Stromal cell of bone marrow (primary cell): ENCODE measurements around the gene SPNS2.
A peak's percentile ranks its signal among the peaks of the same experiment; 100 is the strongest.

Experiments
- DNase-seq: peaks from one replicate; pipeline ENCODE4 v3.0.0-alpha.2; 2012; ENCODE audit warnings: low read depth

The SPNS2 gene

DNA sequence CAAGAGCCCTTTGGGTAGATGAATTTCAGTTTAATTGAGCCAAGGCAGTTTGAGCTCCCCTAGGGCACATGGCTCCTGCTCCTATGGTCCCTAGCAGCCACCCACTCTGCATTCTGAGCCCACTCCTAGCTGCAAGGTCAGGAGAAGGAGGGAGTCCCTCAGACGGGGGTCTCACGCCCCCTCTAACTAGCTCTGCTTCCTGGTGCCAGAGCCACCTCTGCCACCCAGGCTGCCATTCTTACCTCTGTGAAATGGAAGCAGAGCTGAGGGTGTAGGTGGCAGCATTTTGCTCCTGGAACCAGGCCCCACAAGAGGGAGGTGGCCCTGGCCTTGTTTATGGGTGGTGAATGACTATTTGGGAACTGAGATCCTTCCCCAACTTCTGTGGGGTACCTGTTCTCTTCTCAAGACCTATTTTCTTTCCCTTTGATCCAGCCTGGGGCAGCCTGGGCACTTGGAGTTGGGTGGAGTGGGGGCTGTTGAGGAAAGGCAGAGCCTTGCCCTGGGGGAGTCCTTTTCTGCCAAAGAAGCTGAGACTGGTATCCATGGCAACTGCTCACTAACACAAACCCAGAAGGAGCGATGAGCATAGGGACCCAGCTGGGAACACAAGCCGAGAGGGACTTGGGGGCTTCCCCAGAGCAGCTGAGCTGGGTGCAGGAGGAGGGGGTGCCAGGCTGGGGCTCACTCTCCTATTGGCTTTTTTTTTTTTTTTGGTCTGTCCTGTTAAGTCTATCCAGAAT, 4.8 kb downstream of the SPNS2 start:
- DNase-seq: no peak

DNA sequence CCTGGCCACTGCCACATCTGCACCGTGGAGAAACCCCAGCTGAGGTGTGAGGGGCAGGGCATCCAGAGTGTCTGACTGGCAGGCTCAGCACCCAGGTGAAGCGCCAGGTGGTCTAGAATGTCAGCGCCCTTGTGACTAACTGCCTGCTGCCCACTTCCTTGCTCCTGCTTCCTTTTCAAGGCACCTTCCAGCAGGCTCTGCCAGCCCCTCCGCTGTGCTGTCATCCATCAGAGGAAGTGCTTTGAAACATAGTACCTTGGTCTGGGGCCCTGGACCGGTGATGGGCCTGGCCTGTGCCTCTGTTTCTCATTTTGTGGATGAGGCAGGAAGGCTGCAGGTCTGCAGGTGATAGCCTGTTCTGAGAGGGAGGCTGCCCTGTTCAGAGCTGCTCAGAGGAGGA, 5.5 kb downstream of the SPNS2 start:
- DNase-seq: no peak

GRCh38 chr17:4505187-4505586, 6.5 kb downstream of the SPNS2 start:
- no peak for DNase-seq

DNA sequence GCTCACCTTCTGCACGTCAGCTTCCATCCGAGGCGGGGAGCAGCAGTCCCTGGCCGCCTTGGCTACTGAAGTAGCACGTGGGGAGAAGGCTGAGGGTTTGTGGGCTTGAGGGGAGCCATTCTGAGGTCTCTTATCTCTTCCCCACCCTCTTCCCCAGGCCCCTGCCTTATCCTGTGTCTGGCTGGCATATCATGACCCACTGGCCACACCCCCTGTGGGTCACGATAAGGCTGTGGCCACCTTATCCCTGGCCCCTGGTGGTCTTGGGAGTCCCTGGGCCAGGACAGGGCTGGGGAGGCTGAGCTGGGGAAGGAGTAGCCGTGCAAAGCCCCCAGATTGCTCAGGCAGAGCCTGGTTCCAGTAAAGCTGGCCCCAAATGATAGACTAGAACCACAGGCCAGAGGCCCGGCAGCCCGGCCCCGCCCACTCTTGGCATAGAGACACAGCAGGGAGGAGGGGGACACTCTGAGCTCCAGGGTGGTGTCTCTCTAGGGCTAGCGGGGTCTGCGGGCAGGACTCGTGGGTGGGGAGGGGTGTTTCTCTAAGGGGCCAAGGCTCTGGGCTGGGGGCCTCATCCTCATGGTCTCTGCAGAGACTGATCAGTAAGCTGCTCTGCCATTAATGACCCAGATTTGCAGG, 7.6 kb downstream of the SPNS2 start:
- no peak for DNase-seq

GRCh38 chr17:4506892-4507291, 8.2 kb downstream of the SPNS2 start:
- DNase-seq: no peak

DNA sequence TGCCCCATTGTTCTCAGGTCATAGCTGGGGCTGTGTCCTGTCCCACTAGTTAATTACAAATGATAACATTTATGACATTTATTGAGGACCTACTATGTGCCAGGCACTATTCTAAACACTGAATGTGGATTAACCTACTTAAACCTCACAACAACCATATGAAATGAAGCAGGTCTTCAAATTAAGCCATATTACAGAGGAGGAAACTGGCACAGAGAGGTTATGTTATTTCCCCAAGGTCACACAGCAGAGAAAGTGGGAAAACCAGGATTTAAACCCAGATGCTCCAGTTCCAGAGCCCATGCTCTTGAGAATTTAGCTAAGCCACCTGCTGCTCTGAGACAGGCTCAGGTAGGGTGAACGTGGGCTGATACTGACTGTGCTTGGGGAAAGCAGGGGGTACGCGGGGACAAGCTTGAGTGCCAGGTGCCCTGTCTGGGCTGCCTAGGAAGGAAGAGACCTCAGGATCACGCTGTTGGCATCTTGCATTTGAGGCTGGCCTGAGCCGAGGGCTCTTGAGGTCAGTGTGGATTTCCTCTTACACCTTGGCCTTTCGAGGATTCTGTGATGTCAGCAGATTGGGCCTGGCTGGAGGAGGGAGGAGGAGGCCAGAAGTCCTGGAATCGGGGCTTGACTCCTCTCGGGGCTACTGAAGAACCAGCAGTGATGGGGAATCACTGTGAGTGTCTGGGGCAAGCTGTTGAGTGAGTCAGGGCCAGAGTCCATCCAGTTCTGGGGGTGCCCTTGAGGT, 8.9 kb downstream of the SPNS2 start:
- no peak for DNase-seq

DNA sequence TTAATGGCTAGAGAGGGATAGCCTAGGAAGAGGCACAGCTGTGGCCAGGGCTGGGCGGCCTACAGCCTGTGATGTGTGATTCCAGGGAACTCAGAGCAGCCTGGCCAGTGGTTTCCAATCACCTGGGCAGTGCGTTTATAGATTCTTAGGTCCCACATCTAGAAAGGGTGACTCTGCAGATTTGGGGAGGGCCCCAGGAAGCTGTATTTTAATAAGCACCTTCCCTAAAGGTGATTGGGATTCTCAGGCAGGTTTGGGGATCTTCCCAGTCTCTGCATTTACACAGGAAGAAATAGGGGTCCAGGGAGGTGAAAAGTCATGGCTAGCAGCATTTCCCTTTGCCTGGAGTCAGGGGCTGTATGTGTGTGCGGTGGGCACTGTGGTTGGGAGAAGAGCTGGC, 9.5 kb downstream of the SPNS2 start:
- no peak for DNase-seq

DNA sequence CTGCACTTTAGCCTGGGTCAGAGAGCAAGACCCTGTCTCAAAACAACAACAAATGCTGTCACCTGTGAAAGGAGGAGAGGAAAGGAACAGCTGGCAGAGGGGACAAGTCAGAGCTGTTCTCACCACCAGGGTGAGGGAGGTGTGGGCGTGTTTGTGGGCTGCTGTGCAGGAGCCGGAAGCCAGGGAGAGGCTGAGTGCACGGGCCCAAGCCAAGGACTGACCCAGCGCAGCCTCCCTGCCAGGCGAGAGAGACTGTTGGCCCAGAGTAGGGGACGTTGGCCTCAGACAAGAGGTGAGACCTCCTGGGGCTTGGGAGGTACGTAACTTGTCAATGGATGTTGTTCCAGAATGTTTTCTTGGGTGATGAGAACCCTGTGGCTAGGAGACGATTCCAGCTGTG, 10.7 kb downstream of the SPNS2 start:
- DNase-seq: no peak

DNA sequence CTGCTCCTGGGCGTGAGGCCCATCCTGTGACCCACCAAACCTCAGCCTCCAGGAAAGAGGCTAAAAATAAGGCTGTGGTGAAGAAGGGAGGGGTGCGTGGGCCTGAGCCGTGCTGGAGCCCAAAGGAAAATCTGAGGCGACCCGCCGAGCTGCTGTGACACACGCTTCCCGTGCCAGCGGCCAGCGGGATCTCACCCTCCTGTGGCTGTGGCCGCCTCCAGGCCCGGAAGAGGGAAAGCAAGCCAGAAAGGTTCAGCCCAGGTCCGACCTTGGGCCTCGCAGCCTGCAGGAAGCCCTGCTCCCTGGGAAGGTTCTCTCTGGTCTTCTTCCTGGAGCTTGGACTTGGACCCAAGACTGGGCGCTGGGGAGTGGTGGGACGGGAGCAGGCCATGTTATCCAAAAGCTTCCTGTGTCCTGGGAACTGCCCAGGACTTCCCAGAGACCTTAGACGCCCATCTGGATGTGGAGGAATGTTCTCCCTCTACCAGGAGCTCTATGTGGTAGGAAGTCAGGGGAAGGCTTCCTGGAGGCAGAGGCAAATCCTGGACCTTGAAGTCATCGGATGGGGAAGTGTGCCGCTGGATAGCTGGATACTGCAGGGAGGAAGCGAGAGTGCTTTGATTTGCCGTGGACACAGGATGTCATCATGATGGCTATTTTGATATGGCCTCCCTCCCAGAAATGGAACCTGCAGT, 11.4 kb downstream of the SPNS2 start:
- peak; percentile 41 for DNase-seq

- DNase-seq: no peak
Observed at GRCh38 chr17:4510618-4510941, 11.9 kb downstream of the SPNS2 start.

DNA sequence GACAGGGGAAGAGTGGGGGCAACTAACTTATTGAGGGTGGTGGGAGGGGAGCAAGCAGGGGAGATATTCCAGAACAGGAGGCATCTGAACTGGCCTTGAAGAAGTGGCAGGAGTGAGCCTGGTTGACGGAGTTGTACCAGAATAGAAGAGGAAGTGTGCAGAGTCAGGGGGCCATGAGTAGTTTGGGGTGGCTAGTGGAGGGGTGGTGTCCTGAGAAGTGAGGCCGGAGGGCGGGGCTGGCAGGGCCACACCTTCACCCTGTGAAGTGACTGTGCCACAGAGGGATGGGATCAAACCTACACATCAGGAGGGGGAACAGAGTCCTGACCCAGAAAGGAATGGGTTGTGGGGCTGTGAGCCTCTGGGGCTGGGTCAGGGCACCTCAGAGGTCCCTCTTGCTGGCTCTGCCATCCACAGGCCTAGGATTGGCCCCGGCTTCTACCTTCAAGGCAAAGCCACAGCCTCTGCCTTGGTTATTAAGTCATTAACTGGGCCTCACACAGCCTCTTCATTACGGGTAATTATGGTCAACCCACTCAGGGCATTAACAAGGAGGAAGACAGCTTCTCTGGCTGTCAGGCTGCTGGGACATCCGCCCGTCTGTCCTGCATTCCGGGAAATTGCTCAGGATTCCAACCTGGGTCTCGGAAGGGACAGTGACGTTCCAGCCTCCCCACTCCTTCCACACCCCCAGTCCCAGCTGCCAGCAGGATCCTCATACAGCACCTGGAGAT, 12.7 kb downstream of the SPNS2 start:
- no peak for DNase-seq

GRCh38 chr17:4512156-4513112, 13.8 kb downstream of the SPNS2 start:
- no peak for DNase-seq

DNA sequence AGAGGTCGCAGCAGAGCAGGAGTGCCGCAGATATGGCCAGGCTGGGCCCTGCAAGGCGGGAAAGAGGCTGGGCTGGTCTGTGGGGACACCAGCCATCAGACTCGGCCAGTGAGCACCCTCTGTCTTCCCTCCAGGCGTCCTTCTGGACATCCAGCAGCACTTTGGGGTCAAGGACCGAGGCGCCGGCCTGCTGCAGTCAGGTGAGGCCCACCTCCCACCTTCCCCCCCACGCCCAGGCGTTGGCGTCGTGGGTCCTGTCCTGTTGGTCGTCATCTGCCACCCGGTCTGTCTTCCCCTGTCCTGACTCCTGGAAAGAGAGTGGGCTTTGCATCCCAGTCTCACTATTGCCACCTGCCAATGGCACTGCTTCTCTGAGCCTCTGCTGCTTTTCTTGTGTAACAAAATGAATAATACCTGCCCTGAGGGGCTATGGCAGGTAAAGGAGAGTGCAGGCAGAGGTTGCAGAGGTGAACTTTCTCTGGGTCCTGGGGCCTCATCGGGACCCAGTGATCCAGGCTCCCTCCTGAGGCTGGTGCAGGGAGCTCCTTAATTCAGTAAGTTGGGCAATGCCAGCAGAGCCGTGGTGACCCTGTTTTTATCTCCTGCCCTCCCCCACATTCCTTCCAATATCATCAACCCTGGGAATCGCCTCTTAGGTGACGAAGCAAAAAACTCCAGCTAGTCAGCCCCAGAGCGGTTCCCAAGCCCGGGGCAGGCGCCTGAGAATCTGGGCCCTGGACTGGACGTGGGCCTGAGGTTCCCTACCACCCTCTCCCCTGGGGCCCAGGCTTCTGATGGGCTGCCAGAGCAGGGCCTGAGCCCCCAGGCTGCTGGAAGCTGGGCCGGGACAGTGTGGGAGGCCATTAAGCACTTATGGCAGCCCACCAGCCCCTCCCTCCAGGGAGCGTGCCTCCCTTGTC, 14.7 kb downstream of the SPNS2 start:
- no peak for DNase-seq

DNA sequence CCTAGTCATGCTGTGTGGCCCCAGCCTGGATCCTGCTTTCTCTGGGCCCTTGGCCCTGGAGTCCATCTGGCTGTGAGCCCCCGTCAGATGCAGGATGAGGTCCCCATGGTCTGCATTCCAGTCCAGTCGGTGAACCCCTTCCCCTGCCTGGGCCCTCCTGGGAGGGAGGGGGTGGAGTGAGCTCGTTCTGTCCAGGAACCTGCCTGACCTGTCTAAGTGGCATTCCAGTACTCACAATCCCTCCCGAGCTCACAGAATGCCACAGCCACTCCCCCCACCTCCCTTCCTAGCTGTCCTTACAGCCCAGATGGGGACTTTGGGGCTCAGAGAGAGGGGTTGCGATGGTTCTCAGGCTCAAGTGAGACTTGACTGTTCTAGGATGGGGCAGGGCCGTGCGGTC, 15.5 kb downstream of the SPNS2 start:
- DNase-seq: no peak

DNA sequence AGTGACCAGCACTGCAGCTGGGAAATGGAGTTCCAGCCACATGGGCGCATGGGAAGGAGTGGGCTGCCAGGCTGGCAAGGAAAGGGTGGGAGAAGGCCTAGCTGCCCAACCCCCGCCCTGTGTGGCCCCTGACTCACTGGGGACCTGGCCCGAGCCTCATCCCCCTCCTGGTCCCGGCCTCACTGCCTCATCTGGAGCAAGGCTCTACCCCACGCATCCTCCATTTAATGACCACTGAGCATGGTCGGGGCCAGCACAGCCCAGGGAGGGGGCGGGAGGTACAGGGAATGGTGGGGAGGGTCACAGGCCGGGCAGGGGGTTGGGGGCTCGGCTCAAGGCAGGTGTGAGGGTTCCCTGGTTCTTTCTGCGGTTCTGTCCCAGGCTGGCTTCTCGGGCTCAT, 16.1 kb downstream of the SPNS2 start:
- DNase-seq: no peak

DNA sequence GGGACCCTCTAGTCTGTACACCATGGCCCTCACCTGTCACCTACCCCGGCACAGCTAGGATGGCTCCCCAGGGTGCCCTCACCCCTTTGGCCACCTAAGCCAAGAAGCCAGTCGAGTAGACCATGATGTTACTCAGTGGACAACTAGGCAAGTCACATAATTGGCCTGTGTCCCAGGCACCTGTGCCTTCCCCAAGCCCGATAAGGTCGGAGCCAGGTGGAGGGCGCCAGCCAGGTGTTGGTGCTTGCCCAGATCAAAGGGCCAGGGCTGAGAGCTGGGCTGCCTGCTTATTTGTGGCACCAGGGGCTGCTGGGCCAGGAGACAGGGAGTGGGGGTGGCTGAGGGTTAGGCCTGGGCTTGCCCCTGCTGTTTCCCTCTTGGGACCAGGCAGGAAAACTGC, 16.8 kb downstream of the SPNS2 start:
- no peak for DNase-seq

DNA sequence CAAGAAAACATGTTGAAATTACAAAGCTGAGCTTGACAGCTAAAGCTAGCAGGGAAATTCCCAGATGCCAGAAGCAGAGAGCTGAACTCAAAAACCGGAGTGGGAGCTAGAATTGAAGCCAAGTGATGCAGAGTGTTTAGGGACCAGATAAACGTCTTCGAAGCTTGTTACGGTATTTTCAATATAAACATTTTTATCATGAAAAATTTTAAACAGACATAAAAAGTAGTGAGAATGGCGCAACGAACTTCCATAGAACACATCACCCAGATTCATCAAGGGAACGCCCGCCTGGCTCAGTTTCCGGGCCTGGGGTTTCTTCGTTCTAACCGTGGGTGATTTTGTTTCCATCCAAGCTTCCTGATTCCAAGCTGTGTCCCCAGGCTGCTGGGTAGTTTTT, 18.1 kb downstream of the SPNS2 start:
- DNase-seq: no peak

DNA sequence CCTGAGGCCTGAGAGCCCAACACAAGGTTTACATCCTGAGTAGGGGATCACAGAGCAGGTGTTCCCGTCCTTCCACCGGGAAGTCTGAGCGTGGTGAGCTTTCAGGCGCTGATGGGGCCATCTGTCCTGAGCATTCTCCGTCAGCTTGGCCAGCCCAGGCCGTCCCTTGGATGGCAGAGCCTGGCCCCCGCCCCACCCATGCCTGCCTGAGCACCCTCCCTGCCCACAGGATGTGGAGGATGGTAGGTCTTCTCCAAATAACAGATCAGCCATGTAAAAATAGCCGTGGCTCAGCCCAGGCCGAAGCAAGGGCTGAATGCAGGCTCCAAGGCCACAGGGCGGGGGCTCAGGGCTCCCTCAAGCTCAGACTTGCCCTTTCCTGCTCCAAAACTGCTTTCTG, 20.2 kb downstream of the SPNS2 start:
- no peak for DNase-seq

GRCh38 chr17:4519361-4519788, 20.7 kb downstream of the SPNS2 start:
- DNase-seq: no peak
